ENCODE results near the gene TMEM204. TPM values are rescaled to one million over a fixed set of nuclear protein-coding genes. Genes with fewer than 3 reads are reported as not detected.

The TMEM204 gene
- total and polyA plus RNA-seq, 4 donors, result 24.7 to 116 (median 40.4) TPM

GRCh38 chr16:1553946-1554825 is 20.7 kb downstream of the TMEM204 start:
- 93 to 94% methylated on average over 19 of the region's 19 CpGs for WGBS, 2 donors
- H3K4me3 ChIP-seq, result no peak overlapping the region
- H3K9ac ChIP-seq (ENCODE audit: insufficient read depth in 1 of 2, low read length in 2 of 2), result no peak overlapping the region
- peaks cover 0 to 15% (median 0%) of the 10 kb centered on the region in 5 donors for H3K4me1 ChIP-seq (ENCODE audit: control insufficient read depth in 5 of 5, insufficient read depth in 5 of 5, low read length in 5 of 5)
- TF ChIP-seq, protein P1, sequence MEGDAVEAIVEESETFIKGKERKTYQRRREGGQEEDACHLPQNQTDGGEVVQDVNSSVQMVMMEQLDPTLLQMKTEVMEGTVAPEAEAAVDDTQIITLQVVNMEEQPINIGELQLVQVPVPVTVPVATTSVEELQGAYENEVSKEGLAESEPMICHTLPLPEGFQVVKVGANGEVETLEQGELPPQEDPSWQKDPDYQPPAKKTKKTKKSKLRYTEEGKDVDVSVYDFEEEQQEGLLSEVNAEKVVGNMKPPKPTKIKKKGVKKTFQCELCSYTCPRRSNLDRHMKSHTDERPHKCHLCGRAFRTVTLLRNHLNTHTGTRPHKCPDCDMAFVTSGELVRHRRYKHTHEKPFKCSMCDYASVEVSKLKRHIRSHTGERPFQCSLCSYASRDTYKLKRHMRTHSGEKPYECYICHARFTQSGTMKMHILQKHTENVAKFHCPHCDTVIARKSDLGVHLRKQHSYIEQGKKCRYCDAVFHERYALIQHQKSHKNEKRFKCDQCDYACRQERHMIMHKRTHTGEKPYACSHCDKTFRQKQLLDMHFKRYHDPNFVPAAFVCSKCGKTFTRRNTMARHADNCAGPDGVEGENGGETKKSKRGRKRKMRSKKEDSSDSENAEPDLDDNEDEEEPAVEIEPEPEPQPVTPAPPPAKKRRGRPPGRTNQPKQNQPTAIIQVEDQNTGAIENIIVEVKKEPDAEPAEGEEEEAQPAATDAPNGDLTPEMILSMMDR (IDR thresholded peaks at IDR 0.05; ENCODE audit: control extremely low read depth, extremely low read depth), result no peak
- H3K27me3 ChIP-seq (ENCODE audit: control insufficient read depth in 3 of 3, insufficient read depth in 3 of 3, low read length in 2 of 3), result no peaks in the 10 kb centered on the region
- no peak for DNase-seq
- peaks cover 0 to 57% (median 24%) of the 10 kb centered on the region in 4 donors for H3K36me3 ChIP-seq (ENCODE audit: control insufficient read depth in 4 of 4, insufficient read depth in 4 of 4, low read length in 4 of 4)
- ATAC-seq (ENCODE audit: insufficient read depth, low FRiP score), result no peak
- no peaks in the 10 kb centered on the region for H3K9me3 ChIP-seq (ENCODE audit: control insufficient read depth in 4 of 4, insufficient read depth in 3 of 4, low read length in 3 of 4)
- no peak overlapping the region for H3K27ac ChIP-seq (ENCODE audit: low read depth in 1 of 2, low read length in 1 of 2)

GRCh38 chr16:1554826-1555445 is 21.5 kb downstream of the TMEM204 start:
- H3K4me3 ChIP-seq, result no peak overlapping the region
- DNase-seq, result no peak
- no peaks in the 10 kb centered on the region for H3K27me3 ChIP-seq (ENCODE audit: control insufficient read depth in 3 of 3, insufficient read depth in 3 of 3, low read length in 2 of 3)
- H3K4me1 ChIP-seq (ENCODE audit: control insufficient read depth in 5 of 5, insufficient read depth in 5 of 5, low read length in 5 of 5), result peaks cover 0 to 15% (median 0%) of the 10 kb centered on the region in 5 donors
- H3K27ac ChIP-seq (ENCODE audit: low read depth in 1 of 2, low read length in 1 of 2), result no peak overlapping the region
- ATAC-seq (ENCODE audit: insufficient read depth, low FRiP score), result no peak
- peaks cover 0 to 57% (median 30%) of the 10 kb centered on the region in 4 donors for H3K36me3 ChIP-seq (ENCODE audit: control insufficient read depth in 4 of 4, insufficient read depth in 4 of 4, low read length in 4 of 4)
- TF ChIP-seq, protein P1 (IDR thresholded peaks at IDR 0.05; ENCODE audit: control extremely low read depth, extremely low read depth), result no peak
- no peak overlapping the region for H3K9ac ChIP-seq (ENCODE audit: insufficient read depth in 1 of 2, low read length in 2 of 2)
- 94% methylated on average over 34 of the region's 34 CpGs for WGBS, 2 donors
- no peaks in the 10 kb centered on the region for H3K9me3 ChIP-seq (ENCODE audit: control insufficient read depth in 4 of 4, insufficient read depth in 3 of 4, low read length in 3 of 4)

GRCh38 chr16:1556254-1556653 is 22.8 kb downstream of the TMEM204 start:
- 70 to 84% methylated on average over 13 of the region's 13 CpGs for WGBS, 2 donors
- no peaks in the 10 kb centered on the region for H3K27me3 ChIP-seq (ENCODE audit: control insufficient read depth in 3 of 3, insufficient read depth in 3 of 3, low read length in 2 of 3)
- DNase-seq, result no peak
- no peak overlapping the region for H3K4me3 ChIP-seq
- peaks cover 0 to 54% (median 29%) of the 10 kb centered on the region in 4 donors for H3K36me3 ChIP-seq (ENCODE audit: control insufficient read depth in 4 of 4, insufficient read depth in 4 of 4, low read length in 4 of 4)
- H3K9ac ChIP-seq (ENCODE audit: insufficient read depth in 1 of 2, low read length in 2 of 2), result no peak overlapping the region
- no peak for ATAC-seq (ENCODE audit: insufficient read depth, low FRiP score)
- TF ChIP-seq, protein P1 (IDR thresholded peaks at IDR 0.05; ENCODE audit: control extremely low read depth, extremely low read depth), result no peak
- peaks cover 0 to 8% (median 0%) of the 10 kb centered on the region in 5 donors for H3K4me1 ChIP-seq (ENCODE audit: control insufficient read depth in 5 of 5, insufficient read depth in 5 of 5, low read length in 5 of 5)
- H3K9me3 ChIP-seq (ENCODE audit: control insufficient read depth in 4 of 4, insufficient read depth in 3 of 4, low read length in 3 of 4), result no peaks in the 10 kb centered on the region
- H3K27ac ChIP-seq (ENCODE audit: low read depth in 1 of 2, low read length in 1 of 2), result peak overlapping the region in 1 of 2 donors; percentile 13

All from lung (tissue), 12 donors.